ENCODE data around the gene LMO1.

The LMO1 gene

DNA sequence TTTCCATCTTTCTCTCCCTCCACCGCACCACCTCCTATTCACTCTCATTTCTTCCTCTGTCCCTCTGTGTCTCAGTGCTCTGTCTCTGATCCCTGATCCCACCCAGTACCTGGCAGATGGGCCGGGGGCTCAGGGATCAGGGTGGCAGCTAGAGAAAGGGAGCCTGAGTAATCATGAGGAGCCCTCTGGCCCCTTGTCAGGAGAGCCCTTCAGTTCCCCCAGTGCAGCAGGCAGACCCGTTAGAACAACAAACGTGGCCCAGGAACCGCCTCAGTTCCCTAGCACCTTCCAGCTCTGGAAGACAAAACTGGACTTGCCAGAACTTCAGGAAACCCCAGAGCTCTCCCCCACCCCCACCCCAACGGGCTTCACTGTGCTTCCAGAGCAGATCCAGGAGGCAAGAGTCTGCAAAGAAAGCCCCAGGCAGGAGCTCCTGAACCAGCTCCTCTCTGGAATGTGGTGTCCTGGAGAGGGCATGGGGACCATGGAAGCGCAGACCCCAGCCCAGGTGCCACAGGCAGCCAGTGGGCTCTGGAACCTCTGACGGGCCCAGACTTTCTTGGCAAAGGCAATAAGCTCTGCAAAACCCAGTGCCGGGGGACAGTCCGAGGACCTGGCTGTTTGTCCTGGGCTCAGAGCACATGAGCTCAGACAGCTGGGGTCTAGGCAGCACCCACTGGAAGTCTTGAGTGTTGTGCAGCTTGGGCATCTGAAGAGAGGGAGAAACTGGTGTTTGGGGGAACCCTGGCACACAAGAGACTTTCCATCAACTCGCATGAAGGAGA, 43.2 kb downstream of the LMO1 start:
- FAIRE-seq, result no peak
- TF ChIP-seq, protein P1, sequence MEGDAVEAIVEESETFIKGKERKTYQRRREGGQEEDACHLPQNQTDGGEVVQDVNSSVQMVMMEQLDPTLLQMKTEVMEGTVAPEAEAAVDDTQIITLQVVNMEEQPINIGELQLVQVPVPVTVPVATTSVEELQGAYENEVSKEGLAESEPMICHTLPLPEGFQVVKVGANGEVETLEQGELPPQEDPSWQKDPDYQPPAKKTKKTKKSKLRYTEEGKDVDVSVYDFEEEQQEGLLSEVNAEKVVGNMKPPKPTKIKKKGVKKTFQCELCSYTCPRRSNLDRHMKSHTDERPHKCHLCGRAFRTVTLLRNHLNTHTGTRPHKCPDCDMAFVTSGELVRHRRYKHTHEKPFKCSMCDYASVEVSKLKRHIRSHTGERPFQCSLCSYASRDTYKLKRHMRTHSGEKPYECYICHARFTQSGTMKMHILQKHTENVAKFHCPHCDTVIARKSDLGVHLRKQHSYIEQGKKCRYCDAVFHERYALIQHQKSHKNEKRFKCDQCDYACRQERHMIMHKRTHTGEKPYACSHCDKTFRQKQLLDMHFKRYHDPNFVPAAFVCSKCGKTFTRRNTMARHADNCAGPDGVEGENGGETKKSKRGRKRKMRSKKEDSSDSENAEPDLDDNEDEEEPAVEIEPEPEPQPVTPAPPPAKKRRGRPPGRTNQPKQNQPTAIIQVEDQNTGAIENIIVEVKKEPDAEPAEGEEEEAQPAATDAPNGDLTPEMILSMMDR (IDR thresholded peaks at IDR 0.05; ENCODE audit: insufficient read depth, missing control alignments), result no peak
- no peak for DNase-seq (ENCODE audit: insufficient read length, low spot score)

DNA sequence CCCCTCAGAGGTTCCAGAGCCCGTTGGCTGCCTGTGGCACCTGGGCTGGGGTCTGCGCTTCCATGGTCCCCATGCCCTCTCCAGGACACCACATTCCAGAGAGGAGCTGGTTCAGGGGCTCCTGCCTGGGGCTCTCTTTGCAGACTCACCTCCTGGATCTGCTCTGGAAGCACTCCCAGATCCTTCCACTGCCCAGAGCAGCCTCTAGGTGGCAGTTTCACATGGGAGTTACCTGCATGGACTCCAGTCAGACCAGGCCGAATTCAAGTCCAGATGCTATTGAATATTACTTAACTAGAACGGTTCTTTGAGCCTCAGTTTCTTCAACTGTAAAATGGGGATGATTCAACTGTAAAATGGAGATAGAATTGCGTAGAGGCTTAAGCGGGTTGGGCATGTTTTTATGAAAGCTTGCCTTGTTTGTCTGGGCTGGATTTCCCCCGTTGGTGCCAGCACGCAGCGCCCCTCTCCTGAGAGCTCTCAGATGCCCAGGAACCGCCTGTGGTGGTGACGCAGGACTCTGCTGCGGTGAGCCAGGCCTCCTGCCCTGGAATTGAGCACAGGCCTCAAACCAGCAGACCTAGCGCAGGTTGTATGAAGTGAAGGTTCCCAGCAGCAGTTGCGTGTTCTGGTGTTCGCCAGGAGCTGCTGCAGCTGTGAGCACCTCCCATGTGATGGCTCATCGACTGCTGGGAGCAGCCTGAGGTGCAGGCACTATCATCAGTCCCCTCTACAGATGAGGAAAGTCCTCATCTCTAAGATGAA, 44.2 kb downstream of the LMO1 start:
- TF ChIP-seq, protein P1 (IDR thresholded peaks at IDR 0.05; ENCODE audit: insufficient read depth, missing control alignments), result peak; percentile 73
- DNase-seq (ENCODE audit: insufficient read length, low spot score), result peak; percentile 71
- FAIRE-seq, result no peak

DNA sequence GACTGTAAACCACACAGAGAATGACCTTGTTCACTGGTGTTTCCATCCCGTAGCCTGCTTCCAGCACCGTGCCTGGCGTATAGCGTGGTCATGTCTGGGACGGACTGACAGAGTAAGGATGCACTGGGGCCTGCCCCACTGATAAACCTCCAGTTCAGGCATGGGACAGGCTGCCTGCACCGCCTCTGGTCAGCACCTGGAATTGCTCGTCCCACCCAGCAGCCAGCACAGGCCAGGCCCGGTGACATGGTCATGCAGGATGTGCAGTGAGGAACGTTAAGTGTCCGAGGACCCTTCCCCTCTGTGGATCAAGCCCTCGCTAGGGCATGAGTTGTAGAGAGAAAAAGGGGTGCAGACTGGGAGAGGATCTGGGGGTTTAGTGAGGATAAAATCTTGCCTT, 44.8 kb downstream of the LMO1 start:
- no peak for DNase-seq (ENCODE audit: insufficient read length, low spot score)
- FAIRE-seq, result no peak
- TF ChIP-seq, protein P1 (IDR thresholded peaks at IDR 0.05; ENCODE audit: insufficient read depth, missing control alignments), result no peak

DNA sequence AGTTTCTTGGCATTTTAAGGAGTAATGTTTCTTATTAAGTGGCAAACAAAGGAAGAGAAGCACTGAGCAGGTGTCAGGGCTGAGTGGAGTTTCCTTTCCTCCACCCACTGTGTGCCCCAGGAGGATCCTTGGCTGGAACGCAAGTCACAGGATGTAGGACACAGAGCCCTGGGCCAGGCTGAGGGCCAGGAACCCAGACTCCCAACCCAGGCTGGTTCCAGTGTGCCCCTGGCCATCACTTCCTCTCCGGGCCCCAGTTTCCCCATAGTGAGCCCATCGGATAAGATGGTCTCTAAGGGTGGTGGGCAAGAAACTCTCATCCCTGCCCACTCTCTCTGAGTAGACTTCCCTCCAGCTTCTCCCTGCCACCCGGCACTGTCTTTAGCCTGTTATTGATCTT, 45.3 kb downstream of the LMO1 start:
- TF ChIP-seq, protein P1 (IDR thresholded peaks at IDR 0.05; ENCODE audit: insufficient read depth, missing control alignments), result no peak
- DNase-seq (ENCODE audit: insufficient read length, low spot score) (no peak), FAIRE-seq (no peak)

DNA sequence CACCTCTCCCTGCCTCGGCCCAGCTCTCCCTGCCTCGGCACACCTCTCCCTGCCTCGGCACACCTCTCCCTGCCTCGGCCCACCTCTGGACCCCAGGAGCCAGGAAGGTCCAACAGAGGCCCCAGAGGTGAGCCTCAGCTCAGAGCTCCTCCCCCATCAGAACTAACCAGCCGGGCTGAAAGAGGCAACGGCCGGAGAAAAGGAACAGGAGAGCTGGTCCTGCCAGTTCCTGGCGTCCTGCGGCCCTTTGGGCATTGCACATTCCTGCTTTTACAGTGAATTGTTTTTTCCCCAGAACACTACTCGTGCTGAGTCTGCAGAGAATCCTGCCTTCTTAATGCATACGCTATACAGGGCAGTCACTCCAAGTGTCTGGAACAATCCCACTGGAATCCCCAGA, 45.8 kb downstream of the LMO1 start:
- TF ChIP-seq, protein P1 (IDR thresholded peaks at IDR 0.05; ENCODE audit: insufficient read depth, missing control alignments), result no peak
- FAIRE-seq (no peak), DNase-seq (ENCODE audit: insufficient read length, low spot score) (no peak)

DNA sequence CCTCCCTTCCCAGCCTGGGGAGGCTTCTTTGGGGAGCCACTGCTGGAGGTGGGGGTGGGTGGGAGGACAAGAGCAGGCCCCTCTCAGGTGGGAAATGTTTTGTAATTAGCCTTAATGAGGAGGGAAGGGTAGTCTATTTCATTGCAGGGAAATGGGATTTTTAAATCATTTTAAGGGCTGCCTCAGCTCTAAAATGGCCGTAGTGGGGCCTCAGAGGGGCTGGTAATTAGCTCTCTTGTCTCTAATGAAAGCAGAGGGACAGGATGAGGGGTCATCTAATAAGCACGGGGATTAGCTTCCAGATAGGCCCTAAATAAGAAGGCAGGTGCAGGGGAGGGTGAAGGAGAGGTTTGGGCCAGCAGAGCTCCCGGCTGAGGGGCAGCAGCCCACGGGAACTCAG, 46.5 kb downstream of the LMO1 start:
- DNase-seq (ENCODE audit: insufficient read length, low spot score) (no peak), FAIRE-seq (no peak)
- TF ChIP-seq, protein P1 (IDR thresholded peaks at IDR 0.05; ENCODE audit: insufficient read depth, missing control alignments), result no peak

DNA sequence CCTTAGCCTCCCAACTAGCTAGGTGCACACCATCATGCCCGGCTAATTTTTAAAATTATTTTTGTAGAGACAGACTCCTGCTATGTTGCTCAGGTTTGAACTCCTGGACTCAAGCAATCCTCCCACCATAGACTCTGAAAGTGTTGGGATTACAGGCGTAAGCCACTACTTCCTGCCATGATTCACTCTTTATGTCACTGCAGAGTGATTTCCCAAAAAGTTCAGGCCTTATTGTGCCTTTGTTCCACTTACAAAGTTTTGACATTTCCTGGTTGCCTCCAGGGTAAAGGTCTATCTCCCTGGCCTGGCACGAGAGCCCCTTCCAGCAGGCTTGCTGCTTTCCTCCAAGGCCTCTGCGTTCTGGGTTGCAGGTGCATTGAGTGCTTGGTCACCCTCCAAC, 50.3 kb downstream of the LMO1 start:
- DNase-seq (ENCODE audit: insufficient read length, low spot score), result no peak

More for the DNA sequence above, 50.3 kb downstream of the LMO1 start:
- FAIRE-seq, result no peak
- TF ChIP-seq, protein P1 (IDR thresholded peaks at IDR 0.05; ENCODE audit: insufficient read depth, missing control alignments), result no peak

Measured in D721Med (cell line).